AG10803 (cell line): ENCODE data around the gene TPPP.

ENCODE experiments used
- DNase-seq: peaks from one replicate; pipeline ENCODE4 v3.0.0; 2010; ENCODE audit warnings: low read depth
- H3K4me3 ChIP-seq: 2 replicates; pipeline ENCODE4 v1.5.1; 2011; ENCODE audit warnings: mild to moderate bottlenecking, low read length, control low read depth
- TF ChIP-seq, protein P1 (sequence below): conservative IDR thresholded peaks from 2 replicates; pipeline ENCODE4 v1.5.1; 2011; ENCODE audit warnings: mild to moderate bottlenecking, low read length, control low read depth, inconsistent platforms

The TPPP gene

GRCh38 chr5:669111-669841 lies 23.9 kb downstream of the TPPP start:
- no peak overlapping the region for H3K4me3 ChIP-seq
- peak; percentile 23 for DNase-seq
- TF ChIP-seq, protein P1, sequence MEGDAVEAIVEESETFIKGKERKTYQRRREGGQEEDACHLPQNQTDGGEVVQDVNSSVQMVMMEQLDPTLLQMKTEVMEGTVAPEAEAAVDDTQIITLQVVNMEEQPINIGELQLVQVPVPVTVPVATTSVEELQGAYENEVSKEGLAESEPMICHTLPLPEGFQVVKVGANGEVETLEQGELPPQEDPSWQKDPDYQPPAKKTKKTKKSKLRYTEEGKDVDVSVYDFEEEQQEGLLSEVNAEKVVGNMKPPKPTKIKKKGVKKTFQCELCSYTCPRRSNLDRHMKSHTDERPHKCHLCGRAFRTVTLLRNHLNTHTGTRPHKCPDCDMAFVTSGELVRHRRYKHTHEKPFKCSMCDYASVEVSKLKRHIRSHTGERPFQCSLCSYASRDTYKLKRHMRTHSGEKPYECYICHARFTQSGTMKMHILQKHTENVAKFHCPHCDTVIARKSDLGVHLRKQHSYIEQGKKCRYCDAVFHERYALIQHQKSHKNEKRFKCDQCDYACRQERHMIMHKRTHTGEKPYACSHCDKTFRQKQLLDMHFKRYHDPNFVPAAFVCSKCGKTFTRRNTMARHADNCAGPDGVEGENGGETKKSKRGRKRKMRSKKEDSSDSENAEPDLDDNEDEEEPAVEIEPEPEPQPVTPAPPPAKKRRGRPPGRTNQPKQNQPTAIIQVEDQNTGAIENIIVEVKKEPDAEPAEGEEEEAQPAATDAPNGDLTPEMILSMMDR = peak; percentile 54

DNA sequence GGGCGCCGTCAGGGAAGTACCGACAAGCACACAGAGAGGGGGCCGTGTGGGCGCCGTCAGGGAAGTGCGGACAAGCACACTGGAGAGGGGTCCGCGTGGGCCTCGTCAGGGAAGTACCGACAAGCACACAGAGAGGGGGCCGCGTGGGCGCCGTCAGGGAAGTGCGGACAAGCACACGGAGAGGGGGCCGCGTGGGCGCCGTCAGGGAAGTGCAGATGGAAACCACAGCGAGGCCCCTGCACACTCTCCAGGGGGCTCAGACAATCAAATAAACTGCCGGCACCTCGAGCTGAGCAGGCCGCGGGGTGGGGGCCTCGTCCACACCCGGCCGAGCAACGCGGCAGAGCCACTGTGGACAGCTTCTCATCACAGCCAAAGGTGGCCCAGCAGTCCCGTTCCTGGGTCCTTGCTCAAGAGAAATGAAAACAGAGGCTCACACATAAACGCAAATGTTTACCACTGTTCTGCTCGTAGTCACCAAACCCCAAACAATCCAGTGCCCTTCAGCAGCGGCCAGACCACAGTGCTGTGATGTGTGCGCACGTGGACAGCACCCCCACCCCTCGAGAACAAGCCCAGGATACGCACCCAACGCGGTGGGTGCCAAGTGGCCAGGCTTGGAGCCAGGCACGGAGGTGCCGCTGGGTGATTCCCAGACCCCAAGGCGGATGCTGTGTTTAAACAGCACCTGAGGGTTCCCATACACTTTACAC lies 24.7 kb downstream of the TPPP start:
- DNase-seq = no peak
- H3K4me3 ChIP-seq = no peak overlapping the region
- TF ChIP-seq, protein P1 = no peak

DNA sequence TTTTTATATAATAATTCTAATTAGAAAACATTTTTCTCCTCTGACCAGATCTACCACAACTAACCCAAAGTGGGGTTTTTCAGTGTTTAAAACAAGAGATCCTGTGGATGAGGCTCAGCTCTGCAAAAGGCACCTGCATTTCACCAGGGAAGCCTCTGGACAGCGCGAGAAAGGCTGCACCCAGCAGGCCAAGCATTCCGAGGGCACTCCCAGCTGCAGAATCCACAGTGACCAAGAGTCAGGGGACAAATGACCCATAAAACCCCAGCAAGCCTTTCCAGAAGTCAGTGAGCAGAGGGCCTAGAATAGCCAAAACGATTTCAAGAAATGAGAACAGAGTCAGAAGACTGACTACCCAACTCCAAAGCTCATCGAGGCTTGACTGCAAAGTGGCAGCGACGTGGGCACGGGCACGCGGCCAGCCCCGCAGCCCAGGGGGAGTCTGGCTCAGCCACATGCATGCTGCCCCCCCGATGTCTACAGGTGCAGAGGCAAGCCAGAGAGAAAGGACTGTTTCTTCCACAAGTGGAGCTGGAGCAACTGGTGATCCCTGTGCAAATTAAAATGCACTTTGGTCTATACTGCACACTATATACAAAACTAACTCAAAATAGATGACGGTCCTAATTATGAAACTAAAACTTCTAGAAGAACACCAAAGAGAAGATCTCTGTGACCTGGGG lies 26.2 kb downstream of the TPPP start:
- TF ChIP-seq, protein P1 = no peak
- H3K4me3 ChIP-seq = no peak overlapping the region
- DNase-seq = no peak

- TF ChIP-seq, protein P1 = no peak
- H3K4me3 ChIP-seq = no peak overlapping the region
- DNase-seq = no peak
Observed at GRCh38 chr5:665956-666711, 27.0 kb downstream of the TPPP start.

- H3K4me3 ChIP-seq = no peak overlapping the region
- TF ChIP-seq, protein P1 = no peak
- DNase-seq = no peak
Observed at GRCh38 chr5:665541-665955, 27.6 kb downstream of the TPPP start.

DNA sequence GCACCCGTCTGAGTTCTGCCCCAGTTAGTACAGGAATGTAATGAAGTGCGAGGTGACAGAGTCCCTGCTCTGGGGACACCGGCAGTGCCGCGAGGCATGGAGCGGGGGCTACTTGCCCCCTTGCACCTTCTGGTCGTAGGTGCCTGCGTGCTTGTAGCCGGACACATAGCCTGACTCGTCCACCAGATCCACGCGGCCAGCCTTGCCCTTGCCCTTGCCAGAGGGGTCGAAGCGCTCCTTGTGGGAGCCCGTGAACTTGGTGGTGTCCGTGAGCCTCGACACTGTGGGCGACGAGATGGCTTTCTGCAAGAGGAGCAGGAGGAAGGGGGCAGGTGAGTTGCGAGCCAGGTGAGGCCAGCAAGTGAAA lies 28.2 kb downstream of the TPPP start:
- H3K4me3 ChIP-seq = no peak overlapping the region
- TF ChIP-seq, protein P1 = no peak
- no peak for DNase-seq
